GM21528 (cell line): ENCODE measurements around the gene SMPD2.
"Not testable (repeated sequence)": the region's sequence is repeated elsewhere in the genome, so short reads cannot be mapped to it uniquely, and the experiment has no call there.

Source experiments
- ATAC-seq: cut with Tn5 transposase; IDR thresholded peaks from one replicate; pipeline ENCODE4 v1.9.1; 2021; ENCODE audit warnings: mild to moderate bottlenecking, moderate library complexity; ENCODE audit not compliant: unreplicated experiment, low FRiP score

The SMPD2 gene

DNA sequence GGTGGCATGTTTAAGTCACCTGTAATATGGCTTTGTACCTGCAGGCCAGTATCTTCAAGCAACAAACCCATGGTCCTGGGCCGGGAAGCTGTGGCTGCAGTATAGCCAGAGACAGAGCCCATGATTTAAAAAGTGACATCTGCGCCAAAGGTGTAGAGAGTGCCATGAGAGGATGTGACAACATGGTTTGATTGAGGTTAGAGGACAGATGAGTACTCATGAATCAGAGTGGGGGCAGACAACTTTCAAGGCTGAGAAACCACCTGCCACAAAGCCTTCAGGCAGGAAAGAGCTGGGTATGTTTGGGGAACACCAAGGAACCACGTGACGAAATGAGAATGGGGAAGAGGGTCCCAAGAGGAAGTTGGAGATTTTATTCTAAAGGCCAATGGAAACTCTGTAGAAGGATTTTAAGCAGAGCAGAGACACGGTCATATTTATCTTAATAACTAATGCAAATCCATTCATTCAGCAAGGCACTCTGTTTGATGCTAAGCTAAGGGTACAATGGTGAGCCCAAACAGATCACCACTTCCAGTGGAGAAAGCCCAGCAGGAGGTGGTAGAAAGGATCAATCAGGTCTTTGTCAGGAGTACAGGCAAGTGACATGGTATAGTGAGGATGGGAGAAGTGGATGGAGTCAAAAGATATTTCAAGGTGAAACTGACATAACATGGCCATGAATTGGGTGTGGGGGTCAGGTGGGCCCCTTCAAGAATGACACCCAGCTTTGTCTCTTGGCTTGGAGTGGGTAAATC lies 18.4 kb downstream of the SMPD2 start:
- no peak for ATAC-seq

DNA sequence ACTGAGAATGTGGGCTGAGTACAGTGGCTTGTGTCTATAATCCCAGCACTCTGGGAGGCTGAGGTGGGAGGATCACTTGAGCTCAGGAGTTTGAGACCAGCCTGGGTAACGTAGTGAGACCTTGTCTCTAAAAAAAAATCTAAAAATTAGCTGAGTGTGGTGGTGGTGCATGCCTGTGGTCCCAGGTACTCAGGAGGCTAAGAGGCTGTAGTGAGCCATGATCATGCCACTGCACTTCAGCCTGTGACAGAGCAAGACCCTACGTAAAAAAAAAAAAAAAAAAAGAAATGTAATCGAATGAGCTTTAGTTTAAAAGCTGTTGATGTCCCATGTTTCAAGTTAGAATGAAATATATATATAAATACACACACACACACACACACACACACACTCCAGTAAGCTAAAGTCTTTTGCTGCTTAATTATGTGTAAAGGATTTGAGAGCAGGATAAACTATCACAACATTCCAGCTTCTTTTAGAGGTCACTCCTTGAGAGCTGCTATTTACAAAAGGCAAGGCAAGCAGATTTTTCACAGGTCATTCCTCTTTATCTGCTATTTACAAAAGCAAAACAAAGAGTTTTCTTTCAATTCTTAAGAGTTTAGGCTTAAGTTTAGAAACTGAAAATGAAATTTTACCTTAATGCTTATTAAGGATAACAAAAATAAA lies 19.8 kb downstream of the SMPD2 start:
- no peak for ATAC-seq

DNA sequence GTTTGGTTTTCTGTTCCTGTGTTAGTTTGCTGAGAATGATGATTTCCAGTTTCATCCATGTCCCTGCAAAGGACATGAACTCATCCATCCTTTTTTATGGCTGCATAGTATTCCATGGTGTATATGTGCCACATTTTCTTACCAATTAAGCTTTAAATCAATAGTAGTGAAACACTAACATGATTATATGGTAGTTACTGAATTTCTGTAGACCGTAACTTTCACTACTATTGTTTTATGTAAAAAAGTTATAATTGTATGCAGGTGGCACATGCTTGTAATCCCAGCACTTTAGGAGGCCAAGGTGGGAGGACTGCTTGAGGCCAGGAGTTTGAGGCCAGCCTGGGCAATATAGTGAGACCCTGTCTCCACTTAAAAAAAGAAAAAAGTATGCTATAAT lies 20.7 kb downstream of the SMPD2 start:
- ATAC-seq = not testable (repeated sequence)

DNA sequence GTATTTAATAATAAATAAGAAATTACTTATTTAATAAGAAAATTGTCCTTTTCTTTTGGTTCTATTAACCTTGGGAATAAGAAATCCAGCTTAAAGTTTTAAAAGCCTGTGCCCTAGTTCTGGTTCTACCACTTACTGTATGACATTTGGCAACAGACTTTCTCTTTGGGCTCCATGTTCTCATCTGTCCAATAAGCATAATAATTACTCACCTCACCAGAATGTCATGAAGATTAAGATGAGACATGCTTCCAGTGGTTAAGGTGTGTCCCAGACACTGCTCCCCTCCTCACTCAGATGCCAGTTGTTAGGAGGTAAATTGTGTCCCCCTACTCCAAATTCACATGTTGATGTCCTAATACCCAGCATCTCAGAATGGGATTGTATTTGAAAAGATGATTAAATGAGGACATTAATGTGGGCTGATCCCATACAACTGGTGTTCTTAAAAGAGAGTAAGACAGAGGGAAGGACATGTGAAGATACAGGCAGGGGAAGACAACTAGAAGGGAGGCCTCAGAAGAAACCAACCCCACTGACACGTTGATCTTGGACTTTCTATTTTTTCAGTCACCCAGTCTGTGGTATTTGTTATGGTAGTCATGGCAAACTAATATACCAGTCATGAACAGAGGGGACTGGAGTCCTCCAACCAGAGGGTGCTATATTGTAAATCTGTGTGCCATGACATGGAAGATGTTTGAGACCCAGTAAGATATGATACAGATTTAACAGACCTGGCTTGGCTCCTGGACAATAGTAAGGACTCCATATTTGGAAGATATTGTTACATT lies 21.4 kb downstream of the SMPD2 start:
- ATAC-seq = no peak

DNA sequence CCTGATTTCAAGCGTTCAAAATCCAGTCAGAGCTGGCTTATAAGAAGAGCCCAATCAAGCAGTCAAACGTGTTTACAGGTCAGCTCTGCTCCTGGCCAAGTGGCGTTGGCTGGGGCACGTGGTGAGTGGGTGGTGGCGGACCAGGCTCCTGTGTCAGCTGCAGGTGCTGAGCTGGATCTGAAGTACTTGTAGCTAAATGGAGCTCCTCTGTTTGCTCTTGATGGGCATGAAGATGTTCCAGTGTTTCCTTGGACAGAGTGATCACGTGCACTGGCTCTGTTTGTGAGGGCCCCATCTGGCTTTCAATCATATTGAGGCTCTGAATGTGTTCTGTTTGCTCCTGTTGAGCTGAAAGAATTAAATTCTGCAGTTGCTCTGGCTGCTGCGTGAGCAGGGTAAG lies 25.2 kb downstream of the SMPD2 start:
- ATAC-seq = no peak

DNA sequence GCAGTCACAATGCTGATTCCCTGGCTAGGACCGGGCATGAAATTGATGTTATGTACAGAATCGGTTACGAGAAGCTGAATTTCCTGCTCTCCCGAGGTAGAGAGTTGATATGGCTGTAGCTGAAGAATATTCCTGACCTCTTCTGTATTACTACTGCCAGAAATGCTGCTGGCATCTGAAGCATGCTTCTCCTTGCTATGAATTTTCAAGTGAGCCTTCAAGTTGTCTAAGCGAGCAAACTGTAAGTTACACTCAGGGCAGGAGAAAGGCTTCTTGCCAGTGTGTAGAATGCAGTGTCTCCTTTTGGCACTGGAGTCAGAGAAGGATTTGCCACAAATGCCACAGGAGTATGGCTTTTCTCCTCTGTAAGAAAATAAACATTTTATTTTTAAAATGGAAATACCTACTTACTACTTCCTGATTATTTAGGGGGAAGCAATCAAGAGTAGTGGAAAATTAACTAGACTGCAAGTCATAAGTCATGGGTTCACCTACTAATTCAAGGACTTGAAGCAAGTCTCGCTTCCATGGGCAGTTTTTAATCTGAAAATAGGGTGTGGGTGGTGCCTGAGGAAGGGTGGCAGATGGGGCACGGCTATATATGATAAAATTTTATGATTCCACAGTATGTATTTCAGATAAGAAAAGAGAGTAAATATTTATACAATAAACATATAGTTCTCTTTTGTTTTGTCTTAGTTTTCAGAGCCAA lies 25.8 kb downstream of the SMPD2 start:
- no peak for ATAC-seq

DNA sequence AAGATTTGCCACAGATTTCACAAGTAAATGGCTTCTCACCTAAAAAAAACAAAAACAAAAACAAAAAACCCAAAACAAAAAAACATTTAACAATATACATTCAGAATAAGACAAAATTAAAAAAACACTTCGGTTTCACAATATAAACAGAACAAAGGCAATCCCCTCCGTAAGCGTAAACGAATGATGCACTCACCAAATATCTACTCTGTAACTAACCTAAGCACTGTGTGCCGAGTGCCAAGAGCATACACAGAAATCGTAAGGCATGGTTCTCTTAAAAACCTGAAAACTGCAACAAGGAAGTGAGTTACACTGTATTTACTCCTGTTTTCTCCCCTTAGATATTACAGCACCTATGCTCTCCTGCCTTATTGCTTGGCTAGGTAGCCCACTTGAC lies 27.2 kb downstream of the SMPD2 start:
- no peak for ATAC-seq

DNA sequence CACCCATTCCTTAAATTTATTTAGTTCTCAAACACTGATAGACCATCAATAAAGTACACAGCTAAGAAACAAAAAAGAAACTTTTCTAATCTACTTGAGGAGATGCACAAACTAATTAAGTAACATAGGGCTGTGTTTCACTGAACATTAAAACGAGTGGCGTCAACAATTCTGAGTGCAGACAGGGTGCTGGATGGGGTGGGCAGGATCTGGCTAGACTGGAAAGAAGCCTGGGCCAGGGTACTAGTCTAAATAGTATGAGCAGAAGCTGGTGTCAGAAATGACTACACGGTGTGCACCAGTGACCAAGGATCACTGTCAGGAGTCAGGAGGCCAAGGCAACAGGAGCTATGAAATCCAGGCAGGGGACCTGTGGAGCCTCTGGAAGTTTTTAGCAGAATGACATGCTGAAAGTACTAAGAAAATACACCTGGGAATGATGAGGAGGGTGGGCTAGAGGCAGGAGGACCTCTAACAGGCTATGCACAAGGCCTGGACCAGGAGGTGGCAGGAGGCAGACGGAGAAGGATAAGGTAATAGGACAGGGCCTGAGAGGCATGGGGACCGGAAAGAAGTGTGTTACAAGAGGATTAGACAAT lies 29.2 kb downstream of the SMPD2 start:
- ATAC-seq = no peak

DNA sequence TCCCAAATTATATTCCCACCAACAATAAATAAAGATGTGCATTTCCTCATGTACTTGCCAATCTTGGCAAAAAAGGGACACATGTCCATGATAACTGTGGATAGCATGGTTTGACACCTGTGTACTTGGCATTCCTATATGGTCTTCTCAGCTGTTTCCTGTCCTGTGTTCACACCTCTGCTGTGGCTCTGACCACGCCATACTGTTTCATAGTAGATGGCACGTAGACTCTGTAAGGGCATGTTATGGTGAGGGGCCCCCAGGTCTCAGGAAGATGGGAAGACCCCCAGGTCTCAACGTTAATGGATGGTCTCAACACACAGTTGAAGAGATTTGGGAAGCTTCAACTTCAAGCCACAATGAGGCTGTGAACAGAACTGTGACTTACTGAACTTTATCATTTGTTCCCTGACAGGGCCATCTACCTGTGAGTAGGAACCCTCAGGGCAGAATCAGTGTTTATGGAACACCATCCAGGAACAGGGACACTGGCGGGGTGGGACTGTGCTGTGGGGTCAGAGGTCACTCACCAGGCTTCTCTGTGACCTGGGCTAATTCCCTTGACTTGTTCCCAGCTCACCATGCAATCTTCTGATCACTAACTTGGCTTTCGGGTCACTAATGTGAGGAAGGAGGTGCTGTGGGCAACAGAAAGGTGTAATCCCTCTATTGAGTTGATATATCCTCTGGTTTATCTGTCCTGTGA lies 30.7 kb downstream of the SMPD2 start:
- ATAC-seq = no peak

DNA sequence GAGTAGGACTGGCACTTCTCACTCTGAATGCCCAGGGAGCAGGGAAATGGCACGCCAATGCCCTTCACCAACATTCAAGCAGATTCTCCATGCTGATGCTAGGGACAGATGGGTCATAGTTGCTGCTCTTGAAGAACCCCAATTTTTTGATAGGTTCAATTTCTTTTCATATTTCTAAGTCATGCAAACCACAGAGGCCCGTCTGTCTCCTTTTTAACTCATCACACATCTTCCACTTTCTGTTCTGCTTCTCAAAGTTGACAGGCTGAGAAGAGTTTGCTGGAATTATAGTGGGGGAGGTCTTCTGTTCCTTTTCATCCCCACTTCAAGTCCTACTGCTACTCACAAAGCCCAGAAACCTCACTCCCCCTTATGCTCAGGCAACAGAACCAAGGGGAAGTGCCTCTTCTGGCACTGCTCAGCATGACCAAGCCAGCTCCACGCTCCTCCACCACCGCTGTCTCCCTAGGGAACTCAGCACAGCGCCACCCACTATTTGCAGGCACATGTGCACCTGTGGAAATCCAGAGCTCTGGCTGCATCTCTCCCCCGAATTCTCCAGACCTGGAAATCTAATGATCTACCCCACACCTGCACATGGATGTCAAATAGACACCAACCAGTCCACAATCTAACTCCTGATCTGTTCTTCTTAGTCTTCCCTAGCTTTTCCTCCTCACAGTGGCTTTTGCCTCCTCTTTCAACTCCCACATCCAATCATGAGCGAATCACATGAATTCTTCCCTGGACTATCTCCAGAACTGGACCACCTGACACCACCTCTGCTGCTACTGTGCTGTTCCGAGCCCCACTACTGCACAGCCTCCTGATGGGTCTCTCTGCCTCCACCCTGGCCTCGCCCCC lies 31.8 kb downstream of the SMPD2 start:
- ATAC-seq = peak; percentile 57

DNA sequence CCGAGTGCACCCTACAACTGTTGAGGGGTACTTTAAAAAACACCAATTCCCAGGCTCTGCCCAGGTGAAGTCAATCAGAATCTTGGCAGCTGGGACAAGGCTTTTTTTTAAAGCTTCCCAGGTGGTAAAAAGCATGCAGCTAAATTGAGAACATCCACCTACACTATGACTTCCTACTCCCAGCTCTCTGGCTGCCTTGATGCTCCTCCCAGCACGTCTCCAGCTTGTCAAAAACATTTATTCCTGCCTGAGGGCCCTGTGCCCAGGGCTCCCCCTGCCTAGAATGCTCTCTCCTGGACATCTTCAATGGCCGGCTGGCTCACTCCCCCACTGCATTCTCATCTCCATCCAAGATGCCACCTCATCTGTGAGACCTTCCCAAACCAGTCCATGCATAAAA lies 32.6 kb downstream of the SMPD2 start:
- no peak for ATAC-seq

DNA sequence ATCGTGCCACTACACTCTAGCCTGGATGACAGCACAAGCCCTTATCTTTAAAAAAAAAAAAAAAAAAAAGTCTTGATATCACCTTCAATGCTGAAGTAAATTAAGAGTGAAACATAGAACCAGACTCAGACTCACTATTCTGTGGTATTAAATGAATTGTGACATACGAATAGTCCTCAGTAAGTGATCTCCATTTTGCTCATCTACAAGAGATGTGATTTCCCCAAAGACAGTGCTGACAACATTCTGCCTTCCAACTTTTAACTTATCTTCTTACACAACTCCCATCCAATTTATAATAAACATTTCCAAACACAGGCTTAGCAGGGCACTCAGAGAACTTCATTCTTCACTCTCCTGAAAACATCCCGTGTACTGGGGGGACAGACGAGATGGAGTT lies 34.5 kb downstream of the SMPD2 start:
- no peak for ATAC-seq

DNA sequence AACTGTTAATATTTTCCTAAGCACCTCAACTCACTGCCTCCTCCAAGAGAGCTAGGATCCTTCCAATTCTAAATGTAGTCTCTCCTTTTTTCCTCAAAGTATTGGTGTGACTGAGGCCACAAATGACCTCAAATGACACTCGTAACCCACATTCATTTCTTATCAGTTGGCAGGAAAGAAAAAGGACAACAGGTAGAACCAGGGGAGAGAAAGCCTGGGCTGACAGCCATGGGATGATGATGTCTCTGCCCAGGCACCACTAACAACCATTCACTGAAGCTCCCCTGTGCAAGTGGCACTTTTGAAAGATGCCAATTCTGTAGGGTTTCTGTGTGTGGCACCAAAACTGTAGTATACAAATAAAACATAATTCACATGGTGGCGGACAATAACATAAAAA lies 35.1 kb downstream of the SMPD2 start:
- ATAC-seq = no peak

DNA sequence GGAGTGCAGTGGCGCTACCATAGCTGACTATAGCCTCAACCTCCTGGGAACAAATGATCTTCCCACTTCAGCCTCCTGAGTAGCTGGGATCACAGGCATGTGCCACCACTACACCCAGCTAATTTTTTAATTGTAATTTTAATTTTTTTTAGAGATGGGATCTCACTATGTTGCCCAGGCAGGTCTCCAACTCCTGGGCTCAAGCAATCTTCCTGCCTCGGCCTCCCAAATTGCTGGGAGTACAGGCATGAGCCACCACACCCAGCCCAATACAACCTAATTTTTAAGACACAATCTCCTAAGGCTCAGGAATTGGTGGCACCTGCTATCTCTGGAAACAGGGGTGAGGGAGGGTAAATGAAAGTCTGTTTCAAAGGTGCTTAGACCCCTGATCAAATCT lies 36.7 kb downstream of the SMPD2 start:
- no peak for ATAC-seq

DNA sequence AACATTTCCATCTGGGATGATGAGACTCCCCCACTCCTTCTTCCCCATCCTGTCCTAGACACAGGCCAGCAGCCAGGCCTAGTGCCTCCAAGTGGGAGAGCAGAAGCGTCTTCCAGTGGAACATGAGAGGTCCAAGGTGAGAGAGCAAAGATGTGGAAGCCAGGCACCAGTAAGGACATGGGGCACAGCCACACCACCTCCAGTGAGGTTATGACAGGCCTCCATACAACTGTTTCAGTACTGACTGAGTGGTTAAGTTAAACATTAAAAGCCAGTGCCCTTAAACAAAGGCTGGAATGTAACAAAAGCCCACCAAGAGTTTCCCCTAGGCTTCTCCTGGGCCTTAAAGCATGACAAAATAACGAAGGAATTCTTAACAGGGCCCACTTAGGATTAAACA lies 37.2 kb downstream of the SMPD2 start:
- peak; percentile 41 for ATAC-seq

DNA sequence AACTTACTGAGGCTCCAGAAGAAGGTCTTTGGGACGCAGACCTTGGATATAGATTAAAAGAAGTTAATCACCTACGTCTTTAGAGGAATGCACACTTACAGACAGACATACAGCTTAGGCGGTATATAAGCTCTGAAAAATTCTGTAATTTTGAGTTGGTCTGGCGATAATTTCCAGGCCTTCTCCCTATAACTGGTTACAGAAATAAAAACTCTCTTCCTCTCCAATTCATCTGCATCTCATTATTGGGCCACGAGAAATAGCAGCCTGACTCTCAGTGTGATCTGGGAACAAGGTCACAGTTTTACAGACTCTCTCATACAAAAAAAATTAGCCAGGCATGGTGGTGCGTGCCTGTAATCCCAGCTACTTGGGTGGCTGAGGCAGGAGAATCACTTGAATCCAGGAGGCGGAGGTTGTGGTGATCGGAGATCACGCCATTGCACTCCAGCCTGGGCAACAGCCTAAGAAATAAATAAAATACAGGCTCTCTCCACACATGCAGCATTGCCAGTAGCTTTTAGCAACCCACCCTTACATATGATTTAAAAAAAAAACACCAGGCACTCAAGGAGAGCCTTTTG lies 37.8 kb downstream of the SMPD2 start:
- no peak for ATAC-seq

DNA sequence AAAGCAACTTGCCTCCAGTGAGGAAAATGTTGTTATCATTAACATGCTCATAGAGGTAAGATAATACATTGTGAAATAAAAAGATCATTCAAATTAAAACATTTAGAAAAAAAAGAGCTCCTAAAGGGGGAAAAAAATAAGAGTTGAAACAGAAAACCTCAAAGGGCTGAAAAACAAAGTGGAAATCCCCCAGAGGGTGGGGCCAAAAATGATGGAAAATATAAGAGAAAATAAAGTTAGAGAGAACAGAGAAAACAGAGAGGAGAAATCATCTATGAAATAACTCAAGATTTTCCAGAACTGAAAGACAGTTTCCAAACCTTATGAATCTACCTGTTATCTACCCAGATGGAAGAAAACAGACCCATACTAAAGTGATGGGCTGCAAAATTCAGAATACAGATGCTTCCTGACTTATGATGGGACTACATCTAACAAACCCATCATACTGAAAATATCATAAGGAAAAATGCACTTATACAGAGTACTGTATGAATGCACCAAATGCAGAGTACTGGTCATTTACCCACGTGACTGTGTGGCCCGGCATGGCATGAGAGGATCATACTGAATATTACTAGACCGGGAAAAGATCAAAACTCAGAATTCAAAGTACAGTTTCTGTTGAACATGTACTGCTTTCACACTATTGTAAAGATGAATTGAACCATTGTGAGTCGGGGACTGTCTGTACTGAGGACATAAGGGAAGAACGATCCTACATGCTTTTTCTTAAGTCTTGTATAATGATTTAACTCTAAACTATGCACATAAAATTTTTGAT lies 38.5 kb downstream of the SMPD2 start:
- no peak for ATAC-seq

DNA sequence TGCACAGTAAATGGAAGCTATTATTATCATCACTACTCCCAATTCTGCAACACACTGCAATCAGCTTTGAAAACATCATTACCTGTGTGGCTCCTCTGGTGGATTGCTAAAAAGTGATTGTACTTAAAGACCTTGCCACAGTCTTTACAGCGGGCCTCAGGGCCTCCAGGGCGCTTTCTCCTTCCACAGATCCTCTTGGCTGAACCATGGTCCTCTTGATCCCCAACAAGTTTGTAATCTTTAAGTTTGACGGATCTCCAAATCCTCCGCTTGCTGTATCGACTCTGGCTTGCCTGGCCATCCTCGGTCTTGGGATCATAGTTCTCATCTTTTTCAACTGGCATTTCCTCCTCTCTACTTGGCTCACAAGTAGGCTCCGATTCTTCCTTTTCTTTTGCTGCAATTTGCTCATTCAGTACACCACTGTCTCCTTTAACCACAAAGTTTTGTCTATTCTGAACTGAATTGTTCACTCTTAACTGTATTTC lies 40.5 kb downstream of the SMPD2 start:
- no peak for ATAC-seq
